Endometrial microvascular endothelial cells (primary cell): ENCODE data around the gene PCDHGB7. TPM values are rescaled to one million over a fixed set of nuclear protein-coding genes. Genes with fewer than 3 reads are reported as not detected.
"Not testable (repeated sequence)": the region's sequence is repeated elsewhere in the genome, so short reads cannot be mapped to it uniquely, and the experiment has no call there.

ENCODE experiments used
- in situ Hi-C: cut with HindIII; loops from 2 replicates; pipeline ENCODE4 v1.10.0; 2017; ENCODE audit warnings: low sequenced_read_pairs, low pct_unique_long_range_greater_than_20kb; ENCODE audit errors: inconsistent ontology term
- total RNA-seq: library from RNA; depleted of rRNA; stranded (reverse); fragments of >200 nt; gene quantifications from one replicate; pipeline ENCODE4 v1.2.3, GENCODE V29; 2015; ENCODE audit errors: inconsistent ontology term

Gene PCDHGB7
- total RNA-seq, 1 donor from 2014 or later = 1.2 TPM

DNA sequence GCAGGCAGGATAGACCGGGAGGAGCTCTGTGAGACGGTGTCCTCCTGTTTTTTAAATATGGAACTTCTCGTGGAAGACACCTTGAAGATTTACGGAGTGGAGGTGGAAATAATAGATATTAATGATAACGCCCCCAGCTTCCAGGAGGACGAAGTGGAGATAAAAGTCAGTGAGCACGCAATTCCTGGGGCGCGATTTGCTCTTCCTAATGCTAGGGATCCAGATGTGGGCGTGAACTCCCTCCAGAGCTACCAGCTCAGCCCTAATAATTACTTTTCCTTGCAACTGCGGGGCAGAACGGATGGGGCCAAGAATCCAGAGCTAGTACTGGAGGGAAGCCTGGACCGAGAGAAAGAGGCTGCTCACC, 4.0 kb downstream of the PCDHGB7 start:
- in situ Hi-C loops = no loop called here

DNA sequence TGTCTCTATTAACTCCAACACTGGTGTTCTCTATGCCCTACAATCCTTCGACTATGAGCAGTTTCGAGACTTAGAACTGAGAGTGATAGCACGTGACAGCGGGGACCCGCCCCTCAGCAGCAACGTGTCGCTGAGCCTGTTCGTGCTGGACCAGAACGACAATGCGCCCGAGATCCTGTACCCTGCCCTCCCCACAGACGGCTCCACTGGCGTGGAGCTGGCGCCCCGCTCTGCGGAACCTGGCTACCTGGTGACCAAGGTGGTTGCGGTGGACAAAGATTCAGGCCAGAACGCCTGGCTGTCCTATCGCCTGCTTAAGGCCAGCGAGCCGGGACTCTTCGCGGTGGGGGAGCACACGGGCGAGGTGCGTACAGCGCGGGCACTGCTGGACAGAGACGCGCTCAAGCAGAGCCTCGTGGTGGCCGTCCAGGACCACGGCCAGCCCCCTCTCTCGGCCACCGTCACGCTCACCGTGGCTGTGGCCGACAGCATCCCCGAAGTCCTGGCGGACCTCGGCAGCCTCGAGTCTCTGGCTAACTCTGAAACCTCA, 5.3 kb downstream of the PCDHGB7 start:
- in situ Hi-C loops = no loop called here

DNA sequence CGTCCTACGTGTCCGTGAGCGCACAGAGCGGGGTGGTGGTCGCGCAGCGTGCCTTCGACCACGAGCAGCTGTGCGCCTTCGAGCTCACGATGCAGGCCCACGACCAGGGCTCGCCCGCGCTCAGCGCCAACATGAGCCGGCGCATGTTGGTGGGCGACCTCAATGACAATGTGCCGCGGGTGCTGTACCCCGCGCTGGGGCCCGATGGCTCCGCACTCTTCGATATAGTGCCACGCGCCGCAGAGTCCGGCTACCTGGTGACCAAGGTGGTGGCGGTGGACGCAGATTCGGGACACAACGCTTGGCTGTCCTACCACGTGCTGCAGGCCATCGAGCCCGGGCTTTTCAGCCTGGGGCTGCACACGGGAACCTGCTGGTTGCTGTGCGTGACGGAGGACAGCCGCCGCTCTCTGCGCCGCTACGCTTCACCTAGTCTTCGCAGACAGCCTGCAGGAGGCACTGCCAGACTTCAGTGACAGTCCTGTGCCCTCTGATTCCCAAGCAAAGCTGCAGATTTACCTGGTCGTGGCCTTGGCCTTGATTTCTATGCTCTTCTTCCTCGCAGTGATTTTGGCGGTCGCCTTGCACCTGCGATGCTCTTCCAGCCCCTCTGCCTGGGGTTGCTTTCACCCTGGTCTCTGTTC, 10.4 kb downstream of the PCDHGB7 start:
- in situ Hi-C loops = no loop called here

DNA sequence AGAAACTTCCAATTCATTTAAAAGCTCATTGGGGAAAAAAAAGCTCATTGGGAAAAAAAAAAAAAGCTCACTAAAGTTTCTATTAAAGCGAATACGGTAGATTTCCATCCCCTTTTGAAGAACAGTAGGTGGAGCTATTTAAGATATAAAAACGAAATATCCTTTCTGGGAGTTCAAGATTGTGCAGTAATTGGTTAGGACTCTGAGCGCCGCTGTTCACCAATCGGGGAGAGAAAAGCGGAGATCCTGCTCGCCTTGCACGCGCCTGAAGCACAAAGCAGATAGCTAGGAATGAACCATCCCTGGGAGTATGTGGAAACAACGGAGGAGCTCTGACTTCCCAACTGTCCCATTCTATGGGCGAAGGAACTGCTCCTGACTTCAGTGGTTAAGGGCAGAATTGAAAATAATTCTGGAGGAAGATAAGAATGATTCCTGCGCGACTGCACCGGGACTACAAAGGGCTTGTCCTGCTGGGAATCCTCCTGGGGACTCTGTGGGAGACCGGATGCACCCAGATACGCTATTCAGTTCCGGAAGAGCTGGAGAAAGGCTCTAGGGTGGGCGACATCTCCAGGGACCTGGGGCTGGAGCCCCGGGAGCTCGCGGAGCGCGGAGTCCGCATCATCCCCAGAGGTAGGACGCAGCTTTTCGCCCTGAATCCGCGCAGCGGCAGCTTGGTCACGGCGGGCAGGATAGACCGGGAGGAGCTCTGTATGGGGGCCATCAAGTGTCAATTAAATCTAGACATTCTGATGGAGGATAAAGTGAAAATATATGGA, 13.0 kb downstream of the PCDHGB7 start, which contains the start of gene PCDHGA12:
PCDHGA12 (plus strand) TSS at position 176 of the 782 bp plus-strand sequence; CDS start at position 429, 253 bp downstream.
- in situ Hi-C loops = no loop called here

DNA sequence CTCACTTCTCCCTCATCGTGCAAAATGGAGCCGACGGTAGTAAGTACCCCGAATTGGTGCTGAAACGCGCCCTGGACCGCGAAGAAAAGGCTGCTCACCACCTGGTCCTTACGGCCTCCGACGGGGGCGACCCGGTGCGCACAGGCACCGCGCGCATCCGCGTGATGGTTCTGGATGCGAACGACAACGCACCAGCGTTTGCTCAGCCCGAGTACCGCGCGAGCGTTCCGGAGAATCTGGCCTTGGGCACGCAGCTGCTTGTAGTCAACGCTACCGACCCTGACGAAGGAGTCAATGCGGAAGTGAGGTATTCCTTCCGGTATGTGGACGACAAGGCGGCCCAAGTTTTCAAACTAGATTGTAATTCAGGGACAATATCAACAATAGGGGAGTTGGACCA, 13.8 kb downstream of the PCDHGB7 start:
- in situ Hi-C loops = no loop called here

DNA sequence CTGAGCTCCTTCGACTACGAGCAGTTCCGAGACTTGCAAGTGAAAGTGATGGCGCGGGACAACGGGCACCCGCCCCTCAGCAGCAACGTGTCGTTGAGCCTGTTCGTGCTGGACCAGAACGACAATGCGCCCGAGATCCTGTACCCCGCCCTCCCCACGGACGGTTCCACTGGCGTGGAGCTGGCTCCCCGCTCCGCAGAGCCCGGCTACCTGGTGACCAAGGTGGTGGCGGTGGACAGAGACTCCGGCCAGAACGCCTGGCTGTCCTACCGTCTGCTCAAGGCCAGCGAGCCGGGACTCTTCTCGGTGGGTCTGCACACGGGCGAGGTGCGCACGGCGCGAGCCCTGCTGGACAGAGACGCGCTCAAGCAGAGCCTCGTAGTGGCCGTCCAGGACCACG, 14.8 kb downstream of the PCDHGB7 start:
- in situ Hi-C loops = not testable (repeated sequence)

DNA sequence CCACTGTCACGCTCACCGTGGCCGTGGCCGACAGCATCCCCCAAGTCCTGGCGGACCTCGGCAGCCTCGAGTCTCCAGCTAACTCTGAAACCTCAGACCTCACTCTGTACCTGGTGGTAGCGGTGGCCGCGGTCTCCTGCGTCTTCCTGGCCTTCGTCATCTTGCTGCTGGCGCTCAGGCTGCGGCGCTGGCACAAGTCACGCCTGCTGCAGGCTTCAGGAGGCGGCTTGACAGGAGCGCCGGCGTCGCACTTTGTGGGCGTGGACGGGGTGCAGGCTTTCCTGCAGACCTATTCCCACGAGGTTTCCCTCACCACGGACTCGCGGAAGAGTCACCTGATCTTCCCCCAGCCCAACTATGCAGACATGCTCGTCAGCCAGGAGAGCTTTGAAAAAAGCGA, 15.2 kb downstream of the PCDHGB7 start:
- in situ Hi-C loops = not testable (repeated sequence)

DNA sequence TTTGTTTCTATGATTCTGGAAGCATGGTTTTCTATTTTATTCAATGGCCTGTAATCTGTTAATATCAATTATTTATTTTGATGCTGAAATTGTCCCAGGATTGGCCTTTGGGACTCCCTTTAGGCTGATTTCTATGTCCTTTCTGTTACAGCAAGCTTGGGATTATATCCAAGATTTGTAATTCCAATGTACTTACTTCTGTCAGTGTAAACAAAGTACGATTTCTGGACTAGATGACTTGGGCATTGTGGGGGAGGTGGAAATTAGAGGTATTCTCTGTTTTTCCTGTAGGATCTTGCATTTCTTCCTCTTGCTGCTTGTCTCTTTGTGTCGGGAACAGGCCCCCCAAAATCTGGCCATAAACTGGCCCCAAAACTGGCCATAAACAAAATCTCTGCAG, 16.5 kb downstream of the PCDHGB7 start:
- in situ Hi-C loops = no loop called here

DNA sequence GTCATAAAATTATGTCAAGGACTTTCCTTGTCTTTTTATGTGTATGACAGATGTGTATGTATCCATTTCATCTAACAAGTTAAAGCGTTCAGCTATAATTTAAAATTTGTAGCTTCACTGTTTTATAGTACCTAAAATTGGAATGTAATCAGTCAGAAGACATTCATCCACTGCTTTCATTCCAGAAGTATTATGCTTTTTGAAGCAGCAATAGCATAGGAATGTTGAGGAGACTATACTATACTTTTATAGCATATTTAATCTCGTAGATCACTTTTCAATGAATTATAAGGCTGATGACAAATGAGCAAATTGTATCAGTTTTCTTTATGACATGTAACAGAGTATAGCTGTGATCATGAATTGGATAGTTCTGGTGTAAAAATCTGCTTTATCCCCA, 19.7 kb downstream of the PCDHGB7 start:
- in situ Hi-C loops = no loop called here

DNA sequence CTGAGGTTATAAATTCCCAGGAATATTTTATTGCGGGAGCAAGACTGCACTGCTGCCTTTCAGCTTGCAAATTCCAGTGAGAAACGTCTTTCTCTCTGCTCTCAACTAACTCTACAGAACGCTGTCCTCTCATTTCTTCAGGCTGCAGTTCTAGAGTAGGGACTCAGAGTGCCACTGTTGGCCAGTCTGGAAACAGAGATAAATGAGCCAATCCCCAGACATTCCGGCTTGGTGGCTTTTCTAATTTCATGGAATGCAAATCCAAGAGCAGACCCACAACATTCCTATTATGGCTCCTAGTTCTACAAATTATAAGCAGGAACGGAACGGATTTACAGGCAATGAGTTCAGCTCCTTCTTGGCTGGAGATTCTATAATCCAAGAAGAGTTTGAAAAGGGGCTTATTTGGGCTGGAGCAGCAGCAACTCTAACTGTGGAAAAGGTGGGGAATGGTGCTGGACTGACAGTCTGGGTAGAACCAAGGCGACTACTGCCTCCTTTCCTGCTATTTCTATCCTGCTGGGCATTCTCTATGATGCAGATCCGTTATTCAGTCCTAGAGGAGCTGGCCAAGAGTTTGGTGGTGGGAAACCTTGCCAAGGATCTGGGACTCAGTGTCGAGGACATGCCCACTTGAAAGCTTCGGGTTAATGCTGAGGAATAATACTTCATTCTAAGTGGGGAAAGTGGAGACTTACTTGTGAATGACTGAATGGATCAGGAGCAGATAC, 22.1 kb downstream of the PCDHGB7 start:
- in situ Hi-C loops = no loop called here

DNA sequence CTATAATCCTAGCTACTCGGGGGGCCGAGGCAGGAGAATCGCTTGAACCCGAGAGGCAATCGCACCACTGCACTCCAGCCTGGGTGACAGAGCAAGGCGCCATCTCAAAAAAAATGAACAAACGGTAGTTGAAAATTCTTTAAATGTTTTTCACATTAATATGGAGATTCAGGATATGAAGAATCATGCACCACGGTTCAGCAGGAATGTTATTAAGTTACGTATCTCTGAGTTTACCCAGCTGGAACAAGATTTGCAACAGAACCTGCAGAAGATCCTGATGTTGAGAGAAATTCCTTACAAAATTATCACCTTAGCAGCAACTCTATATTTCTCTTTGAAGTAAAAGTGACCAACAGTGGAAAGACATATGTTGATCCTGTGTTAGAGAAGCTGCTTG, 22.9 kb downstream of the PCDHGB7 start:
- in situ Hi-C loops = no loop called here

DNA sequence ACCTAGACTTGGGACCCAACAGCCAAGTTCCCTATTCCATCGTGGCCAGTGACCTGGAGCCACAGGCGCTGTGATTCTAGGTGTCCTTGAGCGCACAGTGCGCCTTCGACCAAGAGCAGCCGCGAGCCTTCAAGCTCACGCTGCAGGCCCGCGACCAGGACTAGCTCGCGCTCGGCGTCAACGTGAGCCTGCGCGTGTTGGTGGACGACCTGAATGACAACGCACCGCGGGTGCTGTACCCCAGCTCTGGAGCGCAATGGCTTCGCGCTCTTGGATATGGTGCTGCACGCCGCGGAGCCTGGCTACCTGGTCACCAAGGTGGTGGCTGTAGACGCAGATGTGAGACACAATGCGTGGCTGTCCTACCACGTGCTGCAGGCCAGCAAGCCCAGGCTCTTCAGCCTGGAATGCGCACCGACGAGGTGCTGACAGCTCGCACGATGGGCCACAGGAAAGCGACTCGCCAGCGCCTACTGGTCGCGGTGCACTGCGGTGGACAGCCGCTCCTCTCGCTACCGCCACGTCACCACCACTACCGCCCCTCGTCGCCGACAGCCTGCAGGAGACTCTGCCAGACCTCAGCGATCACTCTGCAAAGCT, 24.2 kb downstream of the PCDHGB7 start:
- in situ Hi-C loops = no loop called here

DNA sequence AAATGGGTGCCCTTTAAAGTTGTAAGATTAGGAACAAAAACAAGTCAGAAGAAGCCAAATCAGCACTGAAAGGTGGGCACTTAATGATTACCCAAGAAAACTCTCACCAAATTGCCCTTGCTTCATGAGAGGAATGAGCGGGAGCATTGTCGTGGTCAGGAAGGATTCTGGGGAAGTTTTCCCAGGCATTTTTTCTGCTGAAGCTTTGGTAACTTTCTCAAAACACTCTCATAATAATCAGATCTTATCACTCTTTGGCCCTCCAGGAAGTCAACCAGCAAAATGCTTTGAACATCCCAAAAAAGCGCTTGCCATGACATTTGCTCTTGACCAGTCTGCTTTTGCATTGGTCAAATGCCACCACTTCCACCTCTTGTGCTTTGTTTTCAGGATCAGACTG, 47.9 kb downstream of the PCDHGB7 start:
- in situ Hi-C loops = no loop called here

Other genes starting within 250 kb of the PCDHGB7 start
- 1.2 TPM for gene PCDHB7, start 245.0 kb upstream of the PCDHGB7 start, total RNA-seq
- gene PCDHB8, start 239.9 kb upstream of the PCDHGB7 start, total RNA-seq = not detected
- 0.28 TPM for gene PCDHB16, start 235.3 kb upstream of the PCDHGB7 start, total RNA-seq
- gene PCDHB9, start 230.5 kb upstream of the PCDHGB7 start, total RNA-seq = not detected
- gene PCDHB10, start 225.3 kb upstream of the PCDHGB7 start, total RNA-seq = 0.19 TPM
- 0.19 TPM for gene PCDHB11, start 218.1 kb upstream of the PCDHGB7 start, total RNA-seq
- gene PCDHB12, start 209.0 kb upstream of the PCDHGB7 start, total RNA-seq = not detected
- 0.65 TPM for gene PCDHB13, start 203.8 kb upstream of the PCDHGB7 start, total RNA-seq
- gene PCDHB14, start 194.3 kb upstream of the PCDHGB7 start, total RNA-seq = 0.37 TPM
- not detected for gene PCDHB15, start 172.3 kb upstream of the PCDHGB7 start, total RNA-seq
- gene SLC25A2, start 113.6 kb upstream of the PCDHGB7 start, total RNA-seq = 0.09 TPM
- gene TAF7, start 96.9 kb upstream of the PCDHGB7 start, total RNA-seq = 45.0 TPM
- 0.09 TPM for gene PCDHGA1, start 87.2 kb upstream of the PCDHGB7 start, total RNA-seq
- gene PCDHGA2, start 78.9 kb upstream of the PCDHGB7 start, total RNA-seq = 0.84 TPM
- 1.3 TPM for gene PCDHGA3, start 73.8 kb upstream of the PCDHGB7 start, total RNA-seq
- gene PCDHGB1, start 67.6 kb upstream of the PCDHGB7 start, total RNA-seq = 0.74 TPM
- gene PCDHGA4, start 62.7 kb upstream of the PCDHGB7 start, total RNA-seq = 3.2 TPM
- 2.0 TPM for gene PCDHGB2, start 57.7 kb upstream of the PCDHGB7 start, total RNA-seq
- gene PCDHGA5, start 53.5 kb upstream of the PCDHGB7 start, total RNA-seq = 0.46 TPM
- gene PCDHGB3, start 47.4 kb upstream of the PCDHGB7 start, total RNA-seq = 0.65 TPM
- gene PCDHGA6, start 43.8 kb upstream of the PCDHGB7 start, total RNA-seq = 1.2 TPM
- 1.0 TPM for gene PCDHGA7, start 34.9 kb upstream of the PCDHGB7 start, total RNA-seq
- 2.4 TPM for gene PCDHGB4, start 30.0 kb upstream of the PCDHGB7 start, total RNA-seq
- gene PCDHGA8, start 25.0 kb upstream of the PCDHGB7 start, total RNA-seq = under 0.01 TPM
- 3.7 TPM for gene PCDHGB5, start 19.7 kb upstream of the PCDHGB7 start, total RNA-seq
- gene PCDHGA9, start 14.9 kb upstream of the PCDHGB7 start, total RNA-seq = 0.19 TPM
- 1.0 TPM for gene PCDHGB6, start 9.7 kb upstream of the PCDHGB7 start, total RNA-seq
- gene PCDHGA10, start 4.7 kb upstream of the PCDHGB7 start, total RNA-seq = 1.1 TPM
- 4.5 TPM for gene PCDHGA11, start 3.4 kb downstream of the PCDHGB7 start, total RNA-seq
- gene PCDHGA12, start 12.8 kb downstream of the PCDHGB7 start, total RNA-seq = 0.74 TPM
- gene PCDHGC3, start 58.3 kb downstream of the PCDHGB7 start, total RNA-seq = 8.1 TPM
- gene PCDHGC4, start 67.4 kb downstream of the PCDHGB7 start, total RNA-seq = not detected
- gene PCDHGC5, start 71.4 kb downstream of the PCDHGB7 start, total RNA-seq = not detected
- 91.6 TPM for gene DIAPH1, start 201.3 kb downstream of the PCDHGB7 start, total RNA-seq
- 43.5 TPM for gene HDAC3, start 219.2 kb downstream of the PCDHGB7 start, total RNA-seq
- gene RELL2, start 219.3 kb downstream of the PCDHGB7 start, total RNA-seq = 9.0 TPM
- gene FCHSD1, start 233.7 kb downstream of the PCDHGB7 start, total RNA-seq = 68.2 TPM